HL-60 (cell line): ENCODE data around the gene KIAA1217.

ENCODE experiments used
- POLR2AphosphoS5 ChIP-seq: IDR thresholded peaks from 2 replicates; pipeline ENCODE4 v1.6.1; 2012; ENCODE audit warnings: low read depth
- TF ChIP-seq, protein P1 (sequence below): IDR thresholded peaks from one replicate; pipeline ENCODE4 v1.5.1; 2011; ENCODE audit warnings: low read length, control low read depth, inconsistent platforms; ENCODE audit not compliant: insufficient read depth

- no peak for TF ChIP-seq POLR2AphosphoS5
- TF ChIP-seq, protein P1, sequence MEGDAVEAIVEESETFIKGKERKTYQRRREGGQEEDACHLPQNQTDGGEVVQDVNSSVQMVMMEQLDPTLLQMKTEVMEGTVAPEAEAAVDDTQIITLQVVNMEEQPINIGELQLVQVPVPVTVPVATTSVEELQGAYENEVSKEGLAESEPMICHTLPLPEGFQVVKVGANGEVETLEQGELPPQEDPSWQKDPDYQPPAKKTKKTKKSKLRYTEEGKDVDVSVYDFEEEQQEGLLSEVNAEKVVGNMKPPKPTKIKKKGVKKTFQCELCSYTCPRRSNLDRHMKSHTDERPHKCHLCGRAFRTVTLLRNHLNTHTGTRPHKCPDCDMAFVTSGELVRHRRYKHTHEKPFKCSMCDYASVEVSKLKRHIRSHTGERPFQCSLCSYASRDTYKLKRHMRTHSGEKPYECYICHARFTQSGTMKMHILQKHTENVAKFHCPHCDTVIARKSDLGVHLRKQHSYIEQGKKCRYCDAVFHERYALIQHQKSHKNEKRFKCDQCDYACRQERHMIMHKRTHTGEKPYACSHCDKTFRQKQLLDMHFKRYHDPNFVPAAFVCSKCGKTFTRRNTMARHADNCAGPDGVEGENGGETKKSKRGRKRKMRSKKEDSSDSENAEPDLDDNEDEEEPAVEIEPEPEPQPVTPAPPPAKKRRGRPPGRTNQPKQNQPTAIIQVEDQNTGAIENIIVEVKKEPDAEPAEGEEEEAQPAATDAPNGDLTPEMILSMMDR, result no peak
Observed at GRCh38 chr10:24456322-24456721, 247.4 kb downstream of the KIAA1217 start.
